HL-60 (cell line): ENCODE results near the gene PPP1R1A.

Source experiments
- DNase-seq, 2 experiments: peaks; one replicate each; pipeline ENCODE4 v3.0.0-alpha.2; 2010 to 2020; ENCODE audit warnings: low read depth in 1 of 2, low spot score in 1 of 2
- H3K27ac ChIP-seq: fragments of 250-450 bp; sonication (Bioruptor Pico); replicated peaks from 2 replicates; pipeline ENCODE4 v1.5.1; 2020; ENCODE audit warnings: mild to moderate bottlenecking, moderate library complexity
- H3K27me3 ChIP-seq: fragments of 250-450 bp; sonication (Bioruptor Pico); 2 replicates; pipeline ENCODE4 v1.5.1; 2021; ENCODE audit warnings: mild to moderate bottlenecking, moderate library complexity; ENCODE audit not compliant: insufficient read depth, poor library complexity, severe bottlenecking
- H3K4me3 ChIP-seq: replicated peaks from 2 replicates; pipeline ENCODE4 v1.5.1; 2011; ENCODE audit warnings: mild to moderate bottlenecking, control low read depth, low read length; ENCODE audit not compliant: insufficient read depth
- GABPA ChIP-seq: IDR thresholded peaks from 2 replicates; pipeline ENCODE4 v1.6.1; 2012; ENCODE audit warnings: low read depth
- POLR2AphosphoS5 ChIP-seq: IDR thresholded peaks from 2 replicates; pipeline ENCODE4 v1.6.1; 2012; ENCODE audit warnings: low read depth
- REST ChIP-seq: IDR thresholded peaks from 2 replicates; pipeline ENCODE4 v1.6.1; 2012; ENCODE audit warnings: low read depth; ENCODE audit not compliant: insufficient replicate concordance
- SPI1 ChIP-seq: IDR thresholded peaks from 2 replicates; pipeline ENCODE4 v1.6.1; 2012; ENCODE audit warnings: low read depth, mild to moderate bottlenecking, borderline replicate concordance
- TF ChIP-seq, protein P1 (sequence below): IDR thresholded peaks from one replicate; pipeline ENCODE4 v1.5.1; 2011; ENCODE audit warnings: low read length, control low read depth, inconsistent platforms; ENCODE audit not compliant: insufficient read depth

The PPP1R1A gene

DNA sequence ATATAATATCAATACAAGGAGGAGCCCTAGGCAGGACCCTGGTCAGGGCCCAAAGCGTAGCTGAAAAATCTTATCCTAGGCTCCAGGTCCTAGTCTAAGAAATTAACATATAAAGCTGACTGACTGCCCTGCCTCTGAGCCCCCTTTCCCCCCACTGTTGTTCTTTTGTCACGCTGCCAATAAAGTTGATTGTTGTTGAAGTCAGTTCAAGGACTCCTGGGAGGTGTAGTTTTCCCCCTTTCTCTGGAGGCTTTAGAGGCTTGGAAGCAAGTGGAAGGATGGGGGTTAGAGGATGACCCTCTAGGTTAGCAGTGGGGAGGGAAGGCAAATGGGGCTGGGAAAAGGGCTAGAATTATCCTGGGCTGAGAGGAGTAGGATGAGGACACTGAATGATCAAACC, 3.2 kb downstream of the PPP1R1A start:
- Histone ChIP-seq H3K27me3 (peaks cover 34% of the 10 kb centered on the region), H3K4me3 (no peak overlapping the region), H3K27ac (no peak overlapping the region)
- TF ChIP-seq, protein P1, sequence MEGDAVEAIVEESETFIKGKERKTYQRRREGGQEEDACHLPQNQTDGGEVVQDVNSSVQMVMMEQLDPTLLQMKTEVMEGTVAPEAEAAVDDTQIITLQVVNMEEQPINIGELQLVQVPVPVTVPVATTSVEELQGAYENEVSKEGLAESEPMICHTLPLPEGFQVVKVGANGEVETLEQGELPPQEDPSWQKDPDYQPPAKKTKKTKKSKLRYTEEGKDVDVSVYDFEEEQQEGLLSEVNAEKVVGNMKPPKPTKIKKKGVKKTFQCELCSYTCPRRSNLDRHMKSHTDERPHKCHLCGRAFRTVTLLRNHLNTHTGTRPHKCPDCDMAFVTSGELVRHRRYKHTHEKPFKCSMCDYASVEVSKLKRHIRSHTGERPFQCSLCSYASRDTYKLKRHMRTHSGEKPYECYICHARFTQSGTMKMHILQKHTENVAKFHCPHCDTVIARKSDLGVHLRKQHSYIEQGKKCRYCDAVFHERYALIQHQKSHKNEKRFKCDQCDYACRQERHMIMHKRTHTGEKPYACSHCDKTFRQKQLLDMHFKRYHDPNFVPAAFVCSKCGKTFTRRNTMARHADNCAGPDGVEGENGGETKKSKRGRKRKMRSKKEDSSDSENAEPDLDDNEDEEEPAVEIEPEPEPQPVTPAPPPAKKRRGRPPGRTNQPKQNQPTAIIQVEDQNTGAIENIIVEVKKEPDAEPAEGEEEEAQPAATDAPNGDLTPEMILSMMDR: no peak
- no peak for TF ChIP-seq POLR2AphosphoS5
- TF ChIP-seq REST: no peak
- TF ChIP-seq SPI1: no peak
- no peak for TF ChIP-seq GABPA
- DNase-seq: no peak

- TF ChIP-seq POLR2AphosphoS5 (no peak), GABPA (no peak), REST (no peak), SPI1 (no peak)
- TF ChIP-seq, protein P1: no peak
These were observed 4.3 kb downstream of the PPP1R1A start for GRCh38 chr12:54584128-54584527.

DNA sequence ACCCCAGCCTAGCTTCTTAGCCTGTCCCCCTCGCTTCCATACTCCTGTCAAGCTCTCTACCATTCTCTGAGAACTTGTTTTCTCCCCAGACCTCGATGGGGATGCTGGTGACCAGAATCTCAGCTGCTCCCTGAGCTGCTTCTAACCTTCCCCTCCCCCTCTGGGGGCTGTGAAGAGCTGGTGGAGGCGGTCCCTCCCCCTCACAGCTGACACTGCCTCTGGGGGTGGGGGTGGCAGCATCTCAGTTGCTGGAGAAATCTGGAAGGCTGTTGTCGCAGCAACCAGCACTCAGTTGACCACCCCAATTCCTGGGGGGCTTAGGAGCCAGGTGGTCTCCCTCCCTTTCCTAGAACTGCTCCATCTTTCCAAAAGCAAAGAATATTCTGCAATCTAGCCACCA, 4.7 kb downstream of the PPP1R1A start:
- DNase-seq: no peak
- Histone ChIP-seq H3K27ac (no peak overlapping the region), H3K27me3 (peaks cover 18% of the 10 kb centered on the region), H3K4me3 (no peak overlapping the region)
- TF ChIP-seq POLR2AphosphoS5 (no peak), SPI1 (no peak), GABPA (no peak), REST (no peak)

More at GRCh38 chr12:54584128-54584527, 4.3 kb downstream of the PPP1R1A start:
- H3K4me3 ChIP-seq: no peak overlapping the region
- DNase-seq: no peak
- peaks cover 22% of the 10 kb centered on the region for H3K27me3 ChIP-seq
- H3K27ac ChIP-seq: no peak overlapping the region
